GM18508 (cell line): ENCODE data around the gene KCNH3.

Source experiments
- ATAC-seq: cut with Tn5 transposase; IDR thresholded peaks from one replicate; pipeline ENCODE4 v1.9.1; 2021; ENCODE audit warnings: moderate number of reproducible peaks; ENCODE audit not compliant: insufficient read depth, unreplicated experiment

The KCNH3 gene

DNA sequence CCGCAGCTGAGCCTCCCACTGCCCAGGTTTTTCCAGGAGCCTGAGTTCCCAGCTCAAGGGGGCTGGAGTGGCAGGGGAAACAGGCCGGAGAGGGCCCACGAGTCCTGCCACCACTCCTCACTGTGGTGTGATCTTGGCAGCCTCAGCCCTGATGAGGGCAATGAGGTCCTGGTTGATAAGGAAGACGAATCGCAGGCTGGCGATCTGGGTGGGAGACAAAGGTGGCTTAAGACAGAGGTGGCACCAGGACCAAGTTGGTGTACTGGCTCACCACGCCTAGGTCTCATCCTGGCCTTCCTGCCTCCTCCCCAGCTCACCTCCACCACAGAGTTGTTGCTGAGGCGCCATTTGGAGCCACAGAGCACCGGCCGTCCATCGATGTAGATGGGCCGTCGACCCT is 19.7 kb downstream of the KCNH3 start:
- no peak for ATAC-seq

DNA sequence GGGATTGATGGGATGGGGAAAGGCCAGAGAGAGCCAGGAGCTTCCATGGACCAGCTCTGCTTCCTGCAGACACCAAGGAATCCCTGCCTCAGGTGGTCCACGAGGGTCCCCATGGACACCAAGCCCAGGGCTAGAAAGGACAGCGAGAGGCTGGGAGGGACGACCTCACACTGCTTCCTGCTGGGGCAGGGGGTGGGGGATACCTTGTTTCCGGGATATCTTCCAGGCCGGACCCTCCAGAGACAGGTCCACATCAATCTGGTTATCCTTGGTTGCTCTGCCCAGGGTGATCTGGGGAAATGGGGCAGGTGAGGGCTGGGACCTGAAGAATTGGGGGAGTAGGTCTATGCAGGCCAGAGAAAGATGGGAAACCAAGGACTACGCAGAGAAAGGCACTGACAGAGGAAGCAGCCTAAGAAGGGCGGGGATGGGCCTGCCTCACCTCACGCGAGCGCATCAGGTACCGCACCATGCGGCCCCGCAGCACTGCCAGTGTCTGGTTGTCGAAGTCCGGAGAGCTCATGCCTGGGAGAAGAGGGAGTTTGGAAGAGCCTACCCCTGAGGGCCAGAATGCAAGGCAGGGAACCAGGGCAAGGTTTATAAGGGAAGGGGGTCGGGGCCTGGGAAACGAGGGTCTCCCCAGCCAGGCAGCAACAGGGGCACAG is 20.3 kb downstream of the KCNH3 start:
- ATAC-seq: no peak

DNA sequence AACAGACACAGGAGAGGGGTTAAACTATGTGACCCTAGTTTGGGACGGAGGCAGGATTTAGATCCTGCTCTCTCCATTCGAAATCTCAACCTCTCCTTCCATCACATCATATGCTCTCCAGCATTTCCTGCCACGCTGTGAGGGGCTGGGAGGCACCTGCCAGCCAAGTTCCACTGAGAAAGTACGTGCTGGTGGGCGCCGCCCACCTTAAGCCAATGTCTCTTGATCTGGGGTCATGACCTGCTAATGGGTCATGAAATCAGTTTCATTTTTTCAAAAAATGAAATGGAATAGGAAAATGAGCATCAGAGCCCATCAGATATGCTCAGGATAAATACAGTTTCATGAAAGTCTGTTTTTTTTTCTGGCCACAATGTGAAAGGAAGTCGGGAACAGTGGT is 21.9 kb downstream of the KCNH3 start:
- ATAC-seq: no peak

DNA sequence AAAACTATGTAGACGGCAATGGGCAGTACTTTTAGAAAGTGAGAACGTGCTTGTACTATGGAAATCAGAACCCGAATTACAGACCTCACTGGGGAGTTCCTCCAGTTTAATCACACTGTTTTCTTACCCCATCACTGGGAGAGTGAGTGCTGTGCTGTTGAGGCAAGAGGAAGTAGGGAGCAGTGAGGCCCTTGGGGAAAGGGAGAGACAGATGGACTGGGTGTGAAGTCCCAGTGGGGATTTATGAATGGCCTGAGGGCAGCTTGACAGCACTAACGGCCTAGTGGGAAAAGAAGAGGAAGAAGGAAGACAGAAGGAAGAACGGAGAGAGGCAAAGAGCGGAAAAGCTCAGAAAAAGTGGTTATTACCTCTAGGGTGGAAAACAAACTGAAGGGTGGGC is 23.4 kb downstream of the KCNH3 start:
- ATAC-seq: no peak

DNA sequence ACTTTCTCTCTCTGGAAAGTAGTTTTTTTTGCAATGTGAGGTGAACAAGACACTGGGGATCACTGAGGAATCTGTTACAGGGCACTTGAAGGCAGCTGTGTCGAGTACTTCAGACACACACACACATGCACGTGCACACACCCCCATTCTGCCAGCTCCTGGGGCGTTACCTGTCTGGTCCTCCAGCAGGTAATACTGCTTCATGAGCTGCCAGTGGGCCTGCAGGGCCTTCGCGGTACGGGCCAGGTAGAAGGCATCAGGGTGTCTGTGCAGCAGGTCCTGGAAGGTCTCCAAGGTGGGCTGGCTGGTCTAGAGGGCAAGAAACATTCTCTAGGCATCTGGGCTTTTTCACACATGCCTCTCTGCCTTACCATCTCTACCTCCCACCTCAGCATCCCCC is 24.0 kb downstream of the KCNH3 start:
- no peak for ATAC-seq

DNA sequence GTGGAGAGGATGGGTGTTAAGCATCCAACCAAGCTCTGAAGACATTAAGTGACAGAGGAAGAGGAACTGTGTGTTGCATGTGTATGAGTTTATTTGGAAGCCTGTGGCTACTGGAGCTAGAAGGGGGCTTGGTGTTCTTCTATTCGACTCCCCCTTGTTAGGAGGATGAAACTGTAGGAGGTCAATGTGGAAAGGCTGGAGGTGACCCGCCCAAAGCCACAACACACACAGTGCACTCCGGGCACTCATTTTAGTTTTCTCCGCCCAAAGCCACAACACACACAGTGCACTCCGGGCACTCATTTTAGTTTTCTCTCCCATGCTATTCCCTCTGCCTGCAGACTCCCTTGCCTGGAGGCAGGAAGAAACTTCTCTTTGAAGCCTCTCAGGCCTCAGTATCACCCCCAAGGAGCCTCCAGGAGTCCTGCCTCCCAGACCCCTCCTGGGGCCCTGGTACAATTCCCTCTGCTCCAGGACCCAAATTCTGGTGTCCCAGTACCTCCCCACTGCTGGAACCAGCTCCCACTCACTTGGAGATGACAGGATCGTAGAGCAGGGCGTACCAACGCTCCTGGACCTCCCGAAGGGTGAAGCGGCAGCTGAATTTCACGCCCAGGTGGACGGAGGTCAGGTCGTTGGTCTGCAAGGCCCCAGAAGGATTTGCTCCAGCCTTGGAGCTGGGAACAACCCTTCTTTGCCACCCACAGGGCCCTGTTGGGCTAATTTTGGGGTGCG is 25.3 kb downstream of the KCNH3 start:
- ATAC-seq: no peak

DNA sequence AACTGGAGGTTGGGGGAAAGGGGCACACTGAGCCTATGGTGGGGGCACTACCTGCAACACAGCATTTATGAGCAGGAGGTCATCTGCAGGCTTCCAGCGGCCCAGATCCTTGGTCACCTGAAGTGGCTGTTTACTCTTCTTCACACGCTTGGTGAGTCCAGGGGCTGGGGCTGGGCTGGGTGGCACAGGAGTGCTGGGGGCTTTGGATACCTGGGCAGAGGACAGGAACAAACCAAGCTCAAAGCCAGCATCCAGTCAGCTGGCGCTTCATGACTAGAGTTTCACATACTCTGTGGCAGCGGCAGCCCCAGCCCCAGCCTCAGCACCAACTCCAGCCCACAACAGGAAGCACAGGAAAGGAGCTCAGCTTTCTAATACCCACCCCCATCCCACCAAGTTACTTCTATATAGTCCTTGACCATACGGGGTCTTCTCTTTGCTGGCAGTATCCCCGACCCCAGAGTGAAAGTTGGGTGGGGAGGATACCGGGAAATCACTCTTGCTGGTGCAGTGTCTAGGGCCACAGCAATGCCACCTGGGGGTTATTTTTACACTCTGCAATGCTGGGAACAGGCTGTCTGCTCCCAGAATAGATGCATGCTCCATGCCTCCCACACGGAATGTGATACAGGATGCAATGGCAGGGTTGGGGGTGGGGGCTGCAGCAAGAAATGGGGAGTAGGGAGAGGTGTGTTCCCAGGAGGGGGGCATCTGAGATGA is 26.0 kb downstream of the KCNH3 start:
- ATAC-seq: no peak

DNA sequence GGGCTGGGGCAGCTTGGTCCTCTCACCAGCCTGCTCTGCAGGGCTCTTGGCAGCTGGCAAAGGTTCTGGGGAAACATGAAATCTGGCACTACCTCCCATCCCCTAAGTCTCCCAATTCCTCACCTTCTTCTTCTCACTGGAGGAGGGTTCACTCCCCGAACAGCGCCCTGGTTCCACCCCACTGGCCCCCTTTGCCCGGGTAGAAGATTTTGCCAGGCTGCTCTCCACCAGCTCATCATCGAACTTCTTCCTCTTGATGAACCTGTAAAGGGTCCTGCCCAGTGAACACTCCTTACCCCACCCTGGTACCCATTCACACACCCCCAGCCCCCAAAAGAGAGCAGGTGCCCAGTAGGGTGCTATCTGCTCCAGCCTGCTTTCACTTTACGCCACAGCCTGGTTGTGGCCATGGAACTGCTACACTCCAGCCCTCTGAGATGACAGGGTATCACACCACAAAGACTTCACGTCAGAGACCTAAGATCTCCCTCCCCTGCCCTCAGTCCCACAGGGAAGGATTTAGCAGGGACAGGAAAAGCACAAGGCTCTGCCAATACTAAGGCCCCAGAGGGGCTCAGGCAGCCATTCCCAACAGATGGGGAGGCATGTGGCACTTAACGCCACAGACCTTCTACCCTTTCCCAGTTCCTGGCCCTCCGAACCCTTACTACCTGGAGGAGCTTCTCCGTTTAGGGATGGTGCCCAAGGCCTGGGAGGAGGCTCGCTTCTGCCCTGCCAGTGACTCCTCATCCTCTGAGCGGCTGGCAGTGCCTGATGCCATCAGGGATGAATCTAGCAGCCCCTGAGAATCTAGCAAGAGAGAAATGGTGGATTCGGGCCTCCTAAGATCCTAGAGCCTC is 26.8 kb downstream of the KCNH3 start:
- no peak for ATAC-seq

DNA sequence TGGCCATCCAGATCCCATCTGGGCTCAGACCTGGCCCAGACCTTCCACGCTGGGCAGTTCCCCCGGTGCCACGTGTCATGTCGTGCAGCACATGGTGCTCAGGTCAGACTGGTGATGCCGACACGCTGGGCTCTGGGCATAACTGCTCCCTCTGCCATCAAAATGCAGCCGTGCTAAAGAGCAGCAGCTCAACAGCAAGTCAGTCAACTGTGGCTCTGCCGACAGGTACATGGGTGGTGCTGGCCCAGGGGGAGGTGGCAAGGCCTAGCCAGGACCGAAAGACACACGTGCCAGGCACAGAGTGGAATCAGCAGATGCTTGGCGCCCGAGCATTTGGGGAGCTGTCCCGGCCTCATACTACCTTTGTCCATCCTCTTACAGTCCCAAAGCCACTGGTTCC is 27.5 kb downstream of the KCNH3 start:
- ATAC-seq: no peak

DNA sequence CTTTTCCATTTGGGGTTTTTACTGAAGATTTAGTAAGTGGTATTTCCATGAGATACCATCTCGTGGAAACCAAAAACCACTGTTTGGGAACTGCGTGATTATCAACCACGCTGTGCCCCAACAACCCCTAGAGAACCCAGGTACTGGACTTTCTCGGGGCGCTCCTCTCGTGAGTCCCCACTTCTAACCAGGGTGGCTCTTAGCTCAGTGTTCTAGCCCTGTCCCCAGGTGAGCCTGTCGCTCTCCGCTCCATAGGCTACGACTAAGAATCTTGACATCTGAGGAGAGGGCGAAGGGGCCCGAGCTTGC is 28.4 kb downstream of the KCNH3 start:
- ATAC-seq: no peak

DNA sequence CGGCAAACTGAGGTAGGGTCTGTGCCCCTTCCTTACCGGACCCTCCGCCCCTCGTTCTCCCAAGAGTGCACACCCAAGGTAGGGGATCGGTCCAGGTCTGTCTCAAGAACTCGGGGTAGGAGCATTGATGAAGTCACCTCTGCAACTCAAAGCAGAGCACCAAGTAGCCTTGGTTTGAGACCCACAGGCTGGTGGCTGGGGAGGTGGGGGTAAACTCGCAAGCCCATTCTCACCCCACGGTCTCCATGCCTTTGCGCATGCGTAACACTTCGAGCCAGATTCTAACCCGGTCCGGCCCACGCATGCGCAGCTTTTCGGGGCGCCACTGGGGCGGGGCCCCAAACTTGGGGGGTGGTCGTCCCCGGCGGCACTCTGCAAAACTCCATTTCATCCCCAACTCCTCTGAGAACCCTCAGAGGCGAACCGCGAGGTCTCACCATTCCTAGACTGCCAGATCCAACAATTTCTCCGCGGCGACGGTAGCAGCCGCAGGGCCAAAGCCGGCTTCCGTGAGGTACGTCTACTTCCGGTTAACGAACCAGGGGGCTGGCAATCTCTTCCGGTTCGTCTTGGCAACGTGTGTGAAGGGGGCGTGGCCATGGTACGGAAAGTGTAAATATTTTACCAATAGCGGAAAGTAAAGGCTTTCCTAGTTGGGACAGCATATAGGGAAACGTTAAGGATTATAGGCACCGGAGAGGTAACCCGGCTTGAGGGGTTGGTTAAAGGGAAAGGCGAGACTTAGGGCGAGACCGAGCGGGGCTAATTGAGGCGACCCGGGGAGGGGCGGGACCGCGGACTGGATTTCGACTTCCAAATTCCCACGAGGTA is 29.0 kb downstream of the KCNH3 start, which contains the start of gene MCRS1:
Gene MCRS1, minus strand, starts transcription at position 532 of the 831 bp plus-strand sequence. CDS start 1,411 bp downstream, outside the sequence.
- ATAC-seq: peak; percentile 48

DNA sequence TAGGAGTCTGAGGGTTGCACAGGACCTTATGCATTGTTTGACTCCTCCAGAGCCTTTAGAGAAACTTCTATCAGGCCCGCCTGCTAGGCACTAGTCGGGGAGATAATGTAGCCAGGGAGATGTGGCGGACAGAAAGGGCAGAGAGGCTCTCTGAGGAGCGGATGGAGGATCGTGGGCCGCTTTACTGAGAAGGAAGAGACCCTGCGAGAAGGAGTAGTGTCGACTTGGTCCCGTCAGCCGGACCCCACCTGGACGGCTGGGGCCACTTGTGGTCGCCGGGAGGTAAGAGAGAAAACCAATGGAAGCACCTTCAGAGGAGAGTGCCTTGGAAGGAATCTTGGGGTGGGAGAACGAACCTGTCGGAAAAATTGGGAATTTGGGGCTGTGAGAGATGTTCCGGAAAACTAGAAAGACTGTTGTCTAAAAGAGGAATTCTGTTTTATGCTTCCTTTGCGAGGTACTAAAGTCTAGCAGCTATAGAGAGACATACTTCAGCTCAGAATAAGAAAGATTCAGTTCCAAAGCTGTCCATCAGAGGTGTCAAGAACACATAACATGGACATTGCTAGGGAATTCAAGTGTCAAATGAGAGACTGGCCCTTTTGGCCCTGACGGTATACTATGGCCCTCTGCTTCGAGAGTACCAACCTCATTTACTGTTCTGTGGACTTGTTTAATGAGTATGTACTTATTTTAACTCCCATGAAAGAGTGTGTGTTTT is 29.8 kb downstream of the KCNH3 start:
- ATAC-seq: no peak

DNA sequence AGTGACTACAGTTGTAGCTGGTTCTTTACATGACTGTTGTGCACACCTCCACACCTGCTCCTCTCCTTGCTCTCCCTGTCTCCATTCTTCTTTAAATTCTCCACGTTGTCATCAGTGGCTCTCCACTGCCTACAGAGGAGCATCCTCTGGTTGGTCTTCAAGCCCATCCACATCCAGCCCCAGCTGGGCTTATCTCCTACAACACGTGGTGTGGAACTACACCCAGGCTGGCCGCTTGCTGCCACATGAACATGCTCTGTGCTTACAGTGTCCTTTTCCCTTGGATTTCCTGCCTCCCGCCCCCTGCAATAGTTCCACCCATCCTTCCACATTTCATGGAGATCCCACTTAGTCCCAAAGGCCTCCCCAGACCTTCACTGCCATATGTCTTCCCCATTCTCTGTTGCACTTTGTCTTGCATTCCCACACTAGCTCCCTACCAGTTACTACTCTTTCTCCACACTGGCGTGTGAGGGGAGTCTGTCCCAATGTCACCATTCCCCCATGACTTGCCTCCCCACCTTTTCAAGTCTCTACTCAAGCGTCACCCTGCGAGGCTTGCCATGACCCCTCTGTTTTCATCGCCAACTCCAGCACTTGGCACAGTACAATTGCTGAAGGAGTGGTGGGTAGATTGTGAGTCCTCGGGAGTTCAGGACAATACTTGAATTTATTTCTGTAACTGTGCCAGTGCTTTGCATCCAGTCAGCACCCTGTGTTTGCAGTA is 38.9 kb downstream of the KCNH3 start:
- ATAC-seq: no peak

DNA sequence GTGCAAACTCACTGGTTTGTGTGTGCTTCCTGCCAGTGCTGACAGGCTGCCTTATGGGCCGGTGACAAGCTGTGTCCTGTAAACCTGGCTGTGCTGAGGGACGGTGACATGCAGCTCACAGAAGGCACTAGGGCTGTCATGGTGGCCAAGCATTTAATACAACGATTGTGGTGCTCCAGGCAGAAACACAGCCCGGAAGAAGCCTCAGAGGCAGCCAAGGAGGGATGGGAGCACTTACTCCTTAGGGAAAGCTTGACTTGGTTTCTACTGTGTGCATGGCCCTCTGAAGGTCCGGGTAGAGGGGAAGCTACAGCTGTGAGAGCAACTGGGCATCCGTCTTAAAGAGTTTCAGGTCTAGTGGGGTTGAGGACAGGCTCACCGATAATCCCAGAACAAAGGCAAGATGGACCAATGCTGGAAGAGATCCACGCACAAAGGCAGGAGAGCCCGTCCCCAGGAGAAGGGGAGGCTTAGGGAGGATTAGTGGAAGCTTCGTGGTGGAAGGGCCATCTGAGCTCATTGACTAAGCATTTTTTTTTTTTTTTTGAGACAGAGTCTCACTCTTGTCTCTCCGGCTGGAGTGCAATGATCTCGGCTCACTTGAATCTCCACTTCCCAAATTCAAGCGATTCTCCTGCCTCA is 39.8 kb downstream of the KCNH3 start:
- ATAC-seq: no peak

DNA sequence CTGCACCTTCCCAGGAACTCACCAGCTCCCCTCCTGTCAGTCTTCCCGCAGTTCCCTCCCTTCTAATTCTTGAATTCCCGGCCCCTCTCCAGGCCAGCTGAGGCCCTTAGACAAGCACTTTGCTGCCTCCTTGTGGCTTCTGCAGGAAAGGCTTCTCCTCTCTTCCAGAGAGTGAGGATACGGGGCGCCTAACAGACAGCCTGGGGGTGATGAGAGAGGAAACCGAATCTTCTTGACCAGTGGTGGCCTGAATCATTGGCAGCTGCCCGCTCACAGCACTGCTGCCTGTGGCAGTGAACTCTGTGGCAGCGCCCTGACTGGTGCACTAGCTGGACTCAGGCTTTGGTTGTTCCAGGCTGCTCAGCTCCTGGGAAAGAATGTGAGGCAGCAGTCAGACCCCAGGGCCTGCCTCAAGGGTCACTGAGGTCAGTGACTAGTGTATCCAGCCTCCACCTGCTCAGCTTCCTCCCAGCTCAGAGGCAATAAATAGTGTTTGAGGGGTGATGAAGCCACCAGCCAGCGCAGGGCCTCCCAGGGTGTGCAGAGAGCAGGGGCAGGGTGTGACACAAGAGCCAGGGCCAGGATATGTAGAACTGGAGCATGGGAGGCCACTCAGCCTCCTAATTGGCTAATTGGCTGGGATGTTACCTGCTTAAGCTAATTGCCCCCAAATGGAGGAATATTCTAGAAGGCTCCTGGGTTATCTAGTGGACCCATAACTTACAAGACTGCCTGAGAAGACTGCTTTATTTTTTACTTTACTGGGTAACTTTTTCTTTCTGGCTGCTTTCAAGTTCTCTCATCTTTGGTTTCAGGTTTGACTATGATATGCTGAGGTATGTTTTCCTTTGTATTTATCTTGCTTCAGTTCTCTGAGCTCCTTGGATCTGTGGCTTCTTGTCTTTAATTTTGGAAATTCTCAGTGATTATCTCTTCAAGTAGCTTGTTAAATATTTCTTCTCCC is 42.0 kb downstream of the KCNH3 start:
- no peak for ATAC-seq

DNA sequence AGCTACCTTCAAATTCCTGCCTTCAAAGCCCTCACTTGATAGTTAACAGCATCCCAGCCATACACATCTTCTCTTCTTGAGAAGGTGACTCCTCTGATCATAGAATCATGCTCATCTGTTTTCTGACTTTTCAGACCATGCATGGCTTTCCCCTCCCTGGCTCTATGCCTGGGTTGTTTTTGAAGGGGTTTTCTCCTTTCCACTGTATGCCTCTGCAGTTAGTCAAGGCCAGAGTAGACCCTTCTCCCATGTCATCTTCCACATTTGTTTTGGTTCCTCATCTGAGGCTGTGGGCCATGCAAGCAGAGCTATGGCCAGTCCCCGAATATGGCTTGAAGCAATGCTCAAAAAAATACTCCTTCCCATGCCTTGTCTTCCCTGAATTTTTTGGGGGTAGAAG is 43.4 kb downstream of the KCNH3 start:
- ATAC-seq: no peak

DNA sequence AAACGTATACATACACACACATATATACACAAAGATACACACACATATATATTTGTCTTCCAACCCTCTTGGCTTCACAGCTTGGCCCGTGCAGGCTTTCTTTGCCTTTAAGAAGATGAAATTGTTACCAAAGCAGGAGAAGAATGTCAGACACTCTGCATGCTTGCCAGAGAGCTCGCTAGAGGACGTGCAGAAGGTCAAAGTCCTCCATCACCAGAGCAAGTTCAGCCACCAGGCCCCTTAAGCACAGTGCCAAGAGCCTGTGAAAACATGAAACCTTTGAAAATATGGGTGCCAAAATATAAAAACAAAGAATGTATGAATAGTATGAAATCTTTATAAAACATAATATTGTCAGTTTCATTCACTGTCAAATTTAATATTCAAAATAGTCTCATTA is 44.0 kb downstream of the KCNH3 start:
- no peak for ATAC-seq
